Prostate gland (tissue), 2 donors: Measurements from ENCODE around the gene RTP5. TPM values are rescaled to one million over a fixed set of nuclear protein-coding genes. Genes with fewer than 3 reads are reported as not detected.

Experiments
- DNase-seq: peaks from one replicate; pipeline ENCODE4 v3.0.0-alpha.2; 2019; ENCODE audit warnings: low spot score
- H3K27ac ChIP-seq, 2 donors: fragments of 200-600 bp; sonication (generic); 2 replicates each; pipeline ENCODE4 v1.5.1; 2017 to 2019
- H3K27me3 ChIP-seq: fragments of 200-600 bp; sonication (generic); replicated peaks from 2 replicates; pipeline ENCODE4 v1.5.1; 2019; ENCODE audit not compliant: insufficient read depth
- H3K36me3 ChIP-seq, 2 donors: fragments of 200-600 bp; sonication (generic); 1 replicate in 1 of 2; 2 replicates in 1 of 2; pipeline versions ENCODE4 v1.5.1 to v1.8.1; 2017 to 2019
- H3K4me1 ChIP-seq: fragments of 200-600 bp; sonication (generic); replicated peaks from 2 replicates; pipeline ENCODE4 v1.5.1; 2019
- H3K4me3 ChIP-seq, 2 donors: fragments of 200-600 bp; sonication (generic); 2 replicates each; pipeline ENCODE4 v1.5.1; 2017 to 2019
- H3K9me3 ChIP-seq: fragments of 200-600 bp; sonication (generic); 2 replicates; pipeline ENCODE4 v1.5.1; 2017
- CTCF ChIP-seq, 4 experiments: fragments of 200-600 bp in 2 of 4; fragments of 450-650 bp in 2 of 4; sonication (generic) in 2 of 4; IDR thresholded peaks; 1 replicate in 3 of 4; 2 replicates in 1 of 4; pipeline ENCODE4 v1.5.1; 2016 to 2019; ENCODE audit warnings: antibody characterized with exemption in 4 of 4, mild to moderate bottlenecking in 2 of 4, moderate library complexity in 2 of 4
- POLR2A ChIP-seq: fragments of 450-650 bp; IDR thresholded peaks from one replicate; pipeline ENCODE4 v1.6.1; 2016; ENCODE audit warnings: antibody characterized with exemption, mild to moderate bottlenecking
- POLR2AphosphoS5 ChIP-seq: sonication (generic); formaldehyde crosslinking; IDR thresholded peaks from one replicate; pipeline ENCODE4 v1.6.1; 2017; ENCODE audit warnings: antibody characterized with exemption
- WGBS: methylation state at CpG from one replicate; pipeline ENCODE4 v1.1.5; 2018; 5-methylcytosine and 5-hydroxymethylcytosine counted together
- intact Hi-C: fragments of 100-400 bp; cut with DNase I; formaldehyde crosslinking; loops from one replicate; pipeline ENCODE4 v1.14.2; 2022
- total RNA-seq, 2 donors: library from RNA; depleted of rRNA; stranded (reverse); fragments of >200 nt; gene quantifications; one replicate each; pipeline ENCODE4 v1.1.0, GENCODE V29; 2016

The RTP5 gene
- total RNA-seq, 2 donors from 2014 or later = 0.14 to 0.28 TPM

- 92% methylated on average over 26 of the region's 26 CpGs for WGBS
- TF ChIP-seq POLR2AphosphoS5 (no peak), POLR2A (no peak), CTCF (IDR thresholded peaks at IDR 0.05) (no peak)
- H3K27me3 ChIP-seq = no peaks in the 10 kb centered on the region
- H3K4me1 ChIP-seq = peaks cover 7% of the 10 kb centered on the region
- H3K4me3 ChIP-seq = no peak overlapping the region
- H3K9me3 ChIP-seq = no peaks in the 10 kb centered on the region
- intact Hi-C loops = no loop called here
- H3K36me3 ChIP-seq = no peaks in the 10 kb centered on the region
- H3K27ac ChIP-seq = no peak overlapping the region
- DNase-seq = no peak
Measured at GRCh38 chr2:241851325-241852115, 18.0 kb upstream of the RTP5 start.

- no peak overlapping the region for H3K4me3 ChIP-seq
- 95% methylated on average over 39 of the region's 39 CpGs for WGBS
- peaks cover 7% of the 10 kb centered on the region for H3K4me1 ChIP-seq
- intact Hi-C loops = no loop called here
- no peak for DNase-seq
- no peak overlapping the region for H3K27ac ChIP-seq
- no peaks in the 10 kb centered on the region for H3K9me3 ChIP-seq
- no peaks in the 10 kb centered on the region for H3K36me3 ChIP-seq
- H3K27me3 ChIP-seq = no peaks in the 10 kb centered on the region
- TF ChIP-seq POLR2AphosphoS5 = no peak
- no peak for TF ChIP-seq POLR2A
- TF ChIP-seq CTCF (IDR thresholded peaks at IDR 0.05) = no peak
Measured at GRCh38 chr2:241852116-241852980, 17.2 kb upstream of the RTP5 start.

GRCh38 chr2:241852981-241853631 lies 16.4 kb upstream of the RTP5 start:
- WGBS = over 99% methylated on average over 10 of the region's 10 CpGs
- no peak for DNase-seq
- intact Hi-C loops = no loop called here

GRCh38 chr2:241853651-241854341 lies 15.7 kb upstream of the RTP5 start:
- Histone ChIP-seq H3K4me3 (no peak overlapping the region), H3K9me3 (no peaks in the 10 kb centered on the region), H3K27me3 (no peaks in the 10 kb centered on the region), H3K36me3 (no peaks in the 10 kb centered on the region), H3K4me1 (peaks cover 7% of the 10 kb centered on the region), H3K27ac (no peak overlapping the region)
- TF ChIP-seq POLR2AphosphoS5 = no peak
- TF ChIP-seq POLR2A = no peak
- no peak for TF ChIP-seq CTCF (IDR thresholded peaks at IDR 0.05)
- intact Hi-C loops = no loop called here
- 88% methylated on average over 21 of the region's 27 CpGs for WGBS
- no peak for DNase-seq

More at GRCh38 chr2:241852981-241853631, 16.4 kb upstream of the RTP5 start:
- no peak overlapping the region for H3K4me3 ChIP-seq
- no peak overlapping the region for H3K27ac ChIP-seq
- no peaks in the 10 kb centered on the region for H3K9me3 ChIP-seq
- H3K36me3 ChIP-seq = no peaks in the 10 kb centered on the region
- H3K4me1 ChIP-seq = peaks cover 7% of the 10 kb centered on the region
- no peak for TF ChIP-seq POLR2AphosphoS5
- no peak for TF ChIP-seq POLR2A
- TF ChIP-seq CTCF (IDR thresholded peaks at IDR 0.05) = no peak
- no peaks in the 10 kb centered on the region for H3K27me3 ChIP-seq
